T47D (cell line): ENCODE measurements around the gene MEX3D.

Experiments used
- DNase-seq, 2 experiments: peaks; one replicate each; pipeline versions ENCODE4 v3.0.0 to v3.0.0-alpha.2; 2011 to 2012; ENCODE audit warnings: low read depth in 1 of 2, low spot score in 1 of 2
- JUND ChIP-seq: IDR thresholded peaks from 2 replicates; pipeline ENCODE4 v1.6.1; 2012; ENCODE audit warnings: low read depth
- in situ Hi-C: cut with HindIII; loops from 2 replicates; pipeline ENCODE4 v1.10.0; 2016; ENCODE audit warnings: low sequenced_read_pairs, low pct_unique_long_range_greater_than_20kb

Gene MEX3D

DNA sequence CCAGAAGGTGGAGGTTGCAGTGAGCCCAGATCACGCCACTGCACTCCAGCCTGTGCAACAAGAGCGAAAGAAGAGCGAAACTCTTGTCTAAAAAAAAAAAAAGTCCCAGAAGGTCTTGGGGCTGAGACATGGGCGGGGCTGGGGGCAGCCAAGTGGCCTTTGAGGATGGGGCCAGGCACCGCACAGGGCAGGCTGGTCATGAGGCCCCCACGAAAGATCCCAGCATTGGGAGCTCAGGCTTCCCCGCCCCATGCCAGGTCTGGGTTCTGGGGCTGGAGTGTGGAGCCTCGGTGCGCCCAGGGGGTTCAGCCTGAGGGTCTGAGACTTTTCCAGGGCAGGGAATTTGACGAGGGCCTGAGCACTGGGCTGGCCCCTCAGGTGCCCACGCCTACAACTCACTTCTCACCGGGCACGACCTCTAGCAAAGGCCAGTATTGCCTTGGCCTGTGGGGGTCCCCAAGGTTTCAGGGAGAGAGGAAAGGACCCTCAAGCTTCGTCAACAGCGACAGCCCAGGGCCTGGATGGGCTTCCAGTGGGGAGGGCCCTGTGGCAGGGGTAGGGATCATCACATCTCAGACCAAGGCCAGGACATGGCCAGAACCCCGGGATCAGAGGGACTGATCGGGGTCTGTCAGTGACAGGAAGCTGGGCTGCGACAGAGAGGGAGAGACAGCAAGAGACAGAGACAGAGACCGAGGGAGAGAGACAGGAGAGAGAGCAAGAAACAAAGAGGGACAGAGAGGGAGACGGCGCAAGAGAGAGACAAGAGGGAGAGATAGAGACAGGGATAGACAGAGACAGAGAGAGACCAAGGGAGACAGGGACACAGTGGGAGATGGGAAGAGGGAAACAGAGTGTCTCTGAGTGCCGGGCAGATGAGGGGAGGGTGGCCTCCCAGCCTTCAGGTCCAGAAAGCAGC is 7.5 kb upstream of the MEX3D start:
- TF ChIP-seq JUND = no peak
- in situ Hi-C loops = no loop called here
- no peak for DNase-seq

DNA sequence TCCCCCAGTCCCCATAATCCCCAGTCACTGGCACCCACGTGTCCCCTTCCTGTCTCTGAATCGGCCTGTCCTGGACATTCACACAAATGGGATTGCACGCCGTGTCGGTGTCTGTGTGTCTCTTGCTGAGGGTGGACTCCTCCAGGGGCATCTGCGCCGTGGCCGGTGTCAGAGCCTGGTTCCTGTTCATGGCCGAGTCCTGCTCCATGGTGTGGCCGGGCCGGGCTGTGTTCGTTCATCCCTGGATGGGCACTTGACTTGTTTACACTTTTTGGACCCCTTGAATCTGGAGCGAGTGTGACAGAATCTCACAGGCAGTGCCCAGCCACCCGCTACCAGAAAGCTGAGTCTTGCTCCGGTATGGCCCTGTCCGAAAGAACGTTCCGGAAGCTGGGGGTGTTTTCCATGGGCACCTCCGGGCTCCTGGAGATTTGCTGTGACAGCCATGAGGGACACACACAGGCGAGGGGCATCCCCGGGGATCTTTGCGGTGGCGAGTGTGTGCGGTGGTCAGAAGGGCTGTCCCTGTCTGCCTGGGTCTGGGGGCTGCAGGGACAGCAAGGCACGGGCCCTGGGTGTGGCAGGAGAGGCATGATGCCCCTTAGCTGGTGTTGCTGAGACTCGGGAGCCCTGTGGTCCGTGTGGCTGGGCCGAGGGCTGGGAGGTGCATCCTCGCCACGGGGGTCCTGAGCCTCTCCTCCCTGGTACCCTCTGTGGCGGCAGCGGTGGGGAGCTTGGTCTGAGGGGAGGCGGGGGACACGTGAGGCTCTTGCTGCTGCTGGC is 6.4 kb upstream of the MEX3D start:
- in situ Hi-C loops = no loop called here
- no peak for TF ChIP-seq JUND
- DNase-seq = no peak

DNA sequence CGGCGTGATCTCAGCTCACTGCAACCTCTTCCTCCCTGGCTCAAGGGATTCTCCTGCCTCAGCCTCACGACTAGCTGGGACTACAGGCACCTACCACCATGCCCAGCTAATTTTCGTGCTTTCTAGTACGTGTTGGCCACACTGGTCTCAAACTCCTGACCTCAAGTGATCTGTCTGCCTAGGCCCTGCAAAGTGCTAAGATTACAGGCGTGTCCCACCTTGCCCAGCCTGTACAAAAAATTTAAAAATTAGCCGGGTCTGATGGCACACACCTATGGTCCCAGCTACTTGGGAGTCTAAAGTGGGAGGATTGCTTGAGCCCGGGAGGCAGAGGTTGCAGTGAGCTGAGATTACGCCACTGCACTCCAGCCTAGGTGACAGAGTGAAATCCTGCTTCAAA is 4.7 kb upstream of the MEX3D start:
- TF ChIP-seq JUND = no peak
- in situ Hi-C loops = no loop called here
- DNase-seq = no peak

DNA sequence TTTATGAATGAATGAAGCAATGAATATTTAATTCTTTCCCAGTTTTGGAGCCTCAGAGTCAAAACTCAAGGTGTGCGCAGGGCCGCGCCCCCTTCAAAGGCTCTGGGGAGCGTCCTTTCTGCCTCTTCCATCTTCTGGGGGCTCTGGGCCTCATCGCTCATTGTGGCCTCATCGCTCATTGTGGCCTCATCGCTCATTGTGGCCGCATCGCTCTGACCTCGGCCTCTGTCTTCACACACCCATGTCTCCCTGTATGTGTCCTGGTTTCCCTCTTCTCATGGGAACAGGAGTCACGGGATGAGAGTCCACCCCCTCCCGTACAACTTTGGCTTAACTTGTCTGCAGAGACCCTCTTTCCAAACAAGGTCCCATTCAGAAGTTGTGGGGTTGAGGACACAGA is 3.2 kb upstream of the MEX3D start:
- TF ChIP-seq JUND = no peak
- in situ Hi-C loops = no loop called here
- DNase-seq = no peak

DNA sequence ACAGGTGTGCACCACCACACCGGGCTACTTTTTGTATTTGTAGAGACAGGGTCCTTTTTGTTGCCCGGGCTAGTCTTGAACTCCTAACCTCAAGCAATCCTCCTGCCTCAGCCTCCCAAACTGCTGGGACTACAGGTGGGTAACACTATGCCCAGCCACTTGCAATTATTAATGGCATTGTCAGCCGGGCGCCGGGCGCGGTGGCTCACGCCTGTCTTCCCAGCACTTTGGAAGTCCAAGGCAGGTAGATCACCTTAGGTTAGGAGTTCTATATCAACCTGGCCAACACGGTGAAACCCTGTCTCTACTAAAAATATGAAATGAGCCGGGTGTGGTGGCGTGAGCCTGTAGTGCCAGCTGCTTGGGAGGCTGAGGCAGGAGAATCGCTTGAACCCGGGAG is 2.7 kb upstream of the MEX3D start:
- no peak for DNase-seq
- no peak for TF ChIP-seq JUND
- in situ Hi-C loops = no loop called here

DNA sequence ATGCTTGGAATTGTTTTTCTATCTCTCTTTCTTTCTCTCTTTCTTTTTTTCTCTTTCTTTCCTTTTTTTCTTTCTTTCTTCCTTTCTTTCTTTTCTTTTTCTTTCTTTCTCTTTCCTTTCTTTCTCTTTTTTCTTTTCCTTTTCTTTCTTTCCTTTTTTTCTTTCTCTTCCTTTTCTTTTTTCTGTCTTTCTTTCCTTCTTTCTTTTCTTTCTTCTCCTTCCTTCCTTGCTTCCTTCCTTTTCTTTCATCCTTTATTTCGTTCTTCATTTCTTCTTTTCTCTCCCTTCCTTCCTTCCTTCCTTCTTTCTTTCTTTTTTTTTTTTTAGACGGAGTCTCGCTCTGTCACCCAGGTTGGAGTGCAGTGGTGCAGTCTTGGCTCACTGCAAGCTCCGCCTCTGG is 1.9 kb upstream of the MEX3D start:
- no peak for TF ChIP-seq JUND
- in situ Hi-C loops = no loop called here

DNA sequence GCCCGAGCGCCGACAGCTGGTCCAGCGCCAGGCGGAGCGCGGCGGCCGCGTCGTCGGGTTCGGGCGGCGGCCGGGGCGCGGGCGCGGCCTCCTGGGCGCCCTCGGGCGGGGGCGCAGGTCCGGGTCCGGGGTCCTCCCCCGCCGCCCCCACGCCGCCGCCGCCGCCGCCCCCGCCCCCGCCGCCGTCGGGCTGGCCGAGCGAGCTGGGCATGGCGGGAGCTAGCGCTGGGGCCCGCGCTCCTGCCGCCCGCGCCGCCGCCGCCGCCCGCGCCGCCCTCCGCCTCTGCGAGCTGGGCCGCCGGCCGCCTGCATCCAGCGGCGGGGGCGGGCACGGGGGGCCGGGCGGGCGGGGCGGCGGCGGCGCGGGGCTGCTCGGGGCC is 287 bp downstream of the MEX3D start:
- in situ Hi-C loops = no loop called here
- DNase-seq = no peak
- TF ChIP-seq JUND = no peak

More for the DNA sequence above, 1.9 kb upstream of the MEX3D start:
- no peak for DNase-seq

DNA sequence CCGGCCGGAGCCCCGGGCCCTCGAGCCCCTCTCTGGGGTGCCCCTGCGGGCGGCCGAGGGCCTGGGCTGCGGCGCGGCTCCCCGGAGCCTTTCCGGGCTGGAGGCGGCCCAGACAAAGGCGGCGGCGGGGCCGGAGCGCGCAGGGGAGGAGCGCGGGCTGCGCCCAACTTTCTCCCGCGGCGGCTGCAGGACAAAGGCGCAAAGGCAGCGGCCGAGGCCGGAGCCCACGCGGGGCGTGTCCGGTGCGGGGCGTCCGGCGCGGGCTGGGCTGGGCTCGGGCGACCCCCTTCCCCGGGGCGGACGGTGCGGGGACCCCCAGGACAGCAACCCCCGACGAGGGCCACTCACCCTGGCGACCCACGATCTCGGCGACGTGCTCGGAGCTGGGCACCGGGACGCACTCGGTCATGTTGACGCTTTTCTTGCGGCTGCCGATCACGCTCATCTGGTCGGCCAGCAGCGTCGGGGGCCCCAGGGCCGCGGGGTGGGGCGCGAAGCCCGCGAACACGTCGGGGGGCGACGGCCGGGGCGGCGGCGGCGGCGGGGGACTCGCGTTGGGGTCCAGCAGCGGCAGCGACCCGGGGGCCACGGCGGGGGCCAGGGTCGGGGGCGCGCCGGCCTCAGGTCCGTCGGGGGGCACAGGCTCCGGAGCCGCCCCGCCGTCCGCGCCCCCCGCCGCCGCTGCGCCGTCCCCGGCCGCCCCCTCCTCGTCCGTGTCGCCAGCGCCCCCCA is 843 bp downstream of the MEX3D start:
- in situ Hi-C loops = no loop called here
- no peak for TF ChIP-seq JUND
- peak in 1 of 2 experiments; percentile 33 for DNase-seq

DNA sequence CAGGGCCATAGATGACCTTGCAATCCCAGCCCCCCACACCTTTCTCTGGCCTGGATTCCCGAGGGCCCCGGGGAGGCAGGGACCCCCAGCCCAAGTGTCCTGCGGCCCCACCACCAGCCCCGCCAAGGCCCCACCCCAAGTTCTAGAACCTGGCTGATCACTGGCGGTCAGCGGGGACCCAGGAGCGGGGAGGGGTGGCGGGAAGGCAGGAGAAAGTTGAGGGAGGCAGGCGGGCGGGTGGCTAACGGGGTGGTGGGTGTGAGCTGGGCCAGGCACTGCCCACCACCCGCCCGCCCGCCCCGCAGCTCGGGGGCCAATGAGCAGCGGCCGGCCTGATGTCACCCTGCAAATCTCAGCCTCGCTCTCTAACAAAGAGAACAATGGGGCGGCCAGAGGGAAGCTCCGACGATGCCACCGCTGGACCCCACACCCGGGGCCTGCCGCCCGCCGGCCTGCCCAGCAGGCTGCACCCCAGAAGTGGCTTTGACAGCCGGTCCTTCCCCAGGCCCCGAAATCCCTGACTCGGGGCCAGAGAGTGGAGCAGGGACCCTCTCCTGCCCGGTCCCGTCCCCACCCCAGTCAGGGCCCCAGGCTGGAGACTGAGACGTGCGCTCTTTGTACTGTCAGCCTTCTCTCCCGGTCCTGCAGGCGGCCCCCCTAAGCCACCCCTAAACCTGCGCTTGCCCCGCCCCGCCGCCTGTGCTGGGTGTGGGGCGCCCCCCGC is 1.6 kb downstream of the MEX3D start:
- in situ Hi-C loops = no loop called here
- DNase-seq = peak; percentile 86 to 94
- TF ChIP-seq JUND = no peak

DNA sequence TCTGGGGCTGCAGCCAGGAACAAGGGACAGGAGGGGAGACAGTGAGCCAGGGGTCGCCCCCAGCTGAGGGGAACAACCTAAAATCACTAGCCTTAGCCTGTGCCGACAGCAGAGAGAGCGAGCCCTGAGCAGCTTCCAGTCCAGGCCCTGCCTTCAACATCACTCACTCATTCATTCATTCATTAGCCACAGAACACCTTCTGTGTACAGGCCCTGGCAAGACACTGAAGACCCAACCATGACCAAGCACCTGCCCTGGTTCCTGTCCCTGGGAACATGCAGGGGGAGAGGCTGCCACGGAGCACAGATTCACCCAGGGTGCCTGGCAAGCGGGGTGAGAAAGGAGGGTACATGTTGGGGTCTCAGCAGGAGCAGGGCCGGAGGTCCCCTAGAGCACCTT is 4.9 kb downstream of the MEX3D start:
- TF ChIP-seq JUND = no peak
- DNase-seq = no peak
- in situ Hi-C loops = no loop called here

DNA sequence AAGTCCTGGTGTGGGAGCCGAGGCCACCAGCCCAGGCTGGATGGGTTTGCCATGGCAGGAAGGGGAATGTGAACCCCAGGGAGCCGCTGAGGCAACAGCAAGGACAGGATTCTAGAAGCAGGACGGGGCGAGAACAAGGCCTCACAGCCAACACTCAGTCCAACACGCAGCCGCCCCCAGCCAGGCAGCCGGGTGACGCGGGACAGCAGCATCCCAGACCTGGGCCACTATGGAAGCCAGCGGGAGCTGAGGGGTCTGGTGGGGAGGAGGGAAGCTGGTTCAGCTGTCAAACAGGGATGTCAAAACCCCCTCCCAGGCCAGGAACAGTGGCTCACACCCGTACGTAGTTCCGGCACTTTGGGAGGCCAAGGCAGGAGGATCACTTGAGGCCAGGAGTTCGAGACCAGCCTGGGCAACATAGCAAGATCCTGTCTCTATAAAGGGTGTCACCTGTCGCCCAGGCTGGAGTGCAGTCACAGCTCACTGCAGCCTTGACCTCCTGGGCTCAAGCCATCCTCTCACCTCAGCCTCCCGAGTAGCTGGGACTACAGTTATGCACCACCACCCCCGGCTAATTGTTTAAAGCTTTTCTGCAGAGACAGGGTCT is 6.8 kb downstream of the MEX3D start:
- in situ Hi-C loops = no loop called here
- DNase-seq = no peak
- TF ChIP-seq JUND = no peak
